Stimulated activated CD8-positive, alpha-beta memory T cell treated with anti-CD3 and anti-CD28 coated beads, Interleukin-12 subunit alpha, Interleukin-12 subunit beta, amount 100 ng/mL, for 24 hours (primary cell): ENCODE measurements around the gene WDR27.
A peak's percentile ranks its signal among the peaks of the same experiment; 100 is the strongest.

Experiments
- DNase-seq: peaks from one replicate; pipeline ENCODE4 v3.0.0-alpha.2; 2020; ENCODE audit errors: extremely low read depth

WDR27 gene

DNA sequence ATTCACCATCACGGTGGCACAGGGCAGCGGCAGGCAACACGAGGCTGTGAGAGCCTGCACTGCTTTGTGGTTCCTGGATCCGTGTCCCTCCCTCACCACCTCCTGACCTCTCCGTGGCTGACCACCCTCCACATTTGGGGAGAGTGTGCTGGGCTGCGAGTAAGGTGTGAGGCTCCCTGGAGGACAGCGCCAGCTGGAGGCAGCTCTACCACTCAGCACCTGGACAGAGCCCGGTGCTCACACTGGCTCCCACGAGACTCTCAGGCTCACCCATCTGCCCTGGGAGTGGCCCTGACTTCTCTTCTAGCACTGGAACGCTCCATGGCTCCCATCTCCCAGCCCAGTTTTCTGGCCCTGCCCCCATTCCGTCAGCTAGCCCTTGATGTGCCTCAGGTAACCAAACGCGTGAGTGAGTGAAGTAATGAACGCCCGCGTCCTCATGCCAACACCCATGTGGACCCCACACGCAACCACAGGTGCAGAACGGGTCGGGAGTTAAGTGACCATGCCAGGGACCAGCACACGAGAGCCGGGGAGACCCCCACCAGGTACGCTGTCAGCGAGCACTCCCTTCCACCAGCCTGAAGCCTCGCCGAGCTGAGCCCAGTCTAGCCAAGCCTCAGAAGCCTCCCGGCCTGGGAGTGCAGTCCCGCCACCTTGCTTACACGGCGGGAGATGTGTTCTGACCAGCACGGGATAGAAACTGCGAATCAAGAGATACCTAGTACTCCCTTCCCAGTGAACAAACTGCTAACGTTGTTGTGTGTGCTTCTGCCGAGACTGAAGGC, 137.2 kb downstream of the WDR27 start:
- no peak for DNase-seq

DNA sequence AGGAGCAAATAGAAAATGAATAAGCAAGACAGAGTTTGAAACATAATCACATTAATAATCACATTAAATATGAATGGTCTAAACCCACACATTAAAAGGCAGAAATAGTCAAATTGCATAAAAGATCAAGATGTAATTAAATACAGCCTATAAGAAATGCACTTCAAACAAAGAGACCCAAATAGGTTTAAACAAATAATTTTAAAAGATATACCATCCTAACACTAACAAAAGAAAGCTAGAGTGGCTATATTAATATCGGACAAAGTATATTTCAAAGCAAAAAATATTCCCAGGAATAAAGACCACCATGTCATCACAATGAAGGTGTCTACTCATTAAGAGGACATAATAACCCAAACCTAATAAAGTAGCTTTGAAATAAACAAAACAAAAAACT, 140.2 kb downstream of the WDR27 start:
- no peak for DNase-seq

GRCh38 chr6:169559592-169559991, 142.2 kb downstream of the WDR27 start:
- DNase-seq = no peak

- DNase-seq = no peak
Measured at GRCh38 chr6:169558774-169559441, 142.9 kb downstream of the WDR27 start.

DNA sequence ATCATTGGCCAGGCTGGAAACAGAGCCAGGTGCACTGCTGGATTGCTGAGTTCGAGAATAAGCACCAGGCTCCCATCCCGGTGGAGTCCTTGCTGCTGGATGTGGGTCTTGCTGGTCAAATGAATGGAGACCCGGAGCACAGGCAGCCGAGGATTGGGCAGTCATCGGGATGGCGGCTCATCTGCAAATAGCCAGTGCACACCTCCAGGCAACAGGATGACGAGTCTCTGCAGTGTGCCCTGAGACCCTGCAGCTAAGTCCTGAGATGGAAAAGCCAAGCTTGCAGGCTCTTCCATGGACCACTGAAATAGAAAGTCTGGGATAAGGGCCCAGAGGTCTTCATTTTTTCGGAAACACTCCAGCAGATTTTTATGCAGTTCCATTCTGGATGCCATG, 143.5 kb downstream of the WDR27 start:
- DNase-seq = no peak

GRCh38 chr6:169557887-169558286, 143.9 kb downstream of the WDR27 start:
- DNase-seq = no peak

GRCh38 chr6:169556758-169557548, 144.9 kb downstream of the WDR27 start:
- peak; percentile 10 for DNase-seq

DNA sequence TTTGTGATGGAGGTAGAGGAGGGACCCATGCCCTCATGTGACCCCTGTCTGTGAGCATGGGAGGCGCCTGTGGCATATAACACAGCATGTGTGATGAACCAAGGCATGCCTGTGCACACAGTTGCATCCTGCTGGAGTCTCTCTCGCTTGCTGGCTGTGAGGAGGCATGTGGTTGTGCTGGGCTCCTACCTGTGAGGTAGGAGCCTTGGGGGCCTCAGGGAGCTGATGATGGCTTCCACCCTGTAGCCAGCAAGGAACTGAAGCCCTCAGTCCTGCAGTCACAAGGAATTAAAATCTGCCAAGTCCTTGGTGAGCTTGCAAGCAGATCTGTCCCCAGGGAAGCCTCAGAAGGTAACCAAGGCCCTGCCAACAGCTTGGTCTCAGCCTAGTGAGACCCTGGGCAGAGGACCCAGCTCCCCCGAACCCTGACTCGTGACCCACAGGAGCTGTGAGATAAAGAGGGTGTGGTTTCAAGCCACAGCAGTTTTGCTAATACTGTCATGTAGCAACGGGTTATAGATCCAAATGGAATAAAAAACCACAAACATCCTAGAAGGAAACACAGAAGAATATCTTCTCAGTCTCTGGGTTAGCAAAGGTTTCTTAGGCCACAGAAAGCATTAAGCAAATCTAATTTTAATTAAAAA, 145.7 kb downstream of the WDR27 start:
- DNase-seq = no peak

GRCh38 chr6:169545982-169546381, 155.8 kb downstream of the WDR27 start:
- no peak for DNase-seq

GRCh38 chr6:169543704-169544103, 158.1 kb downstream of the WDR27 start:
- DNase-seq = no peak

DNA sequence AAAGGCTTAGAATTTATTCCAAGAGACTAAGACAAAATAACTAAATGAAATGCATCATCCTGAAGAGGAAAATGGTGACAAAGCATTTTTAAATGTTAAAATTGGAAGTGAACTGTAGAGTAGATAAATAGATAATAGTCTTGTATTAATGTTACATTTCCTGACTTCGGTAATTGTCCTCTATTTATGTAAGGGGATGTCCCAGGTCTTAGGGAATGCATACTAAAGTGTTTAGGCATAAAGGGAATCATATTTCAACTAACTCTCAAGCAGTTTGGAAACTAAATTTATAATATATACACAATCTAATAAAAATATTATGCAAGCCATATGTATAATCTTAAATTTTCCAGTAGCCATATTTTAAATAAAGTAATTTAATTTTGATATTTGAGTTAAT, 159.3 kb downstream of the WDR27 start:
- DNase-seq = no peak

GRCh38 chr6:169539176-169539897, 162.5 kb downstream of the WDR27 start:
- DNase-seq = no peak

- DNase-seq = no peak
Measured at GRCh38 chr6:169536446-169537170, 165.2 kb downstream of the WDR27 start.

- no peak for DNase-seq
Measured at GRCh38 chr6:169534039-169534421, 167.8 kb downstream of the WDR27 start.

- no peak for DNase-seq
Measured at GRCh38 chr6:169533301-169534038, 168.4 kb downstream of the WDR27 start.

- no peak for DNase-seq
Measured at GRCh38 chr6:169530752-169531123, 171.1 kb downstream of the WDR27 start.

DNA sequence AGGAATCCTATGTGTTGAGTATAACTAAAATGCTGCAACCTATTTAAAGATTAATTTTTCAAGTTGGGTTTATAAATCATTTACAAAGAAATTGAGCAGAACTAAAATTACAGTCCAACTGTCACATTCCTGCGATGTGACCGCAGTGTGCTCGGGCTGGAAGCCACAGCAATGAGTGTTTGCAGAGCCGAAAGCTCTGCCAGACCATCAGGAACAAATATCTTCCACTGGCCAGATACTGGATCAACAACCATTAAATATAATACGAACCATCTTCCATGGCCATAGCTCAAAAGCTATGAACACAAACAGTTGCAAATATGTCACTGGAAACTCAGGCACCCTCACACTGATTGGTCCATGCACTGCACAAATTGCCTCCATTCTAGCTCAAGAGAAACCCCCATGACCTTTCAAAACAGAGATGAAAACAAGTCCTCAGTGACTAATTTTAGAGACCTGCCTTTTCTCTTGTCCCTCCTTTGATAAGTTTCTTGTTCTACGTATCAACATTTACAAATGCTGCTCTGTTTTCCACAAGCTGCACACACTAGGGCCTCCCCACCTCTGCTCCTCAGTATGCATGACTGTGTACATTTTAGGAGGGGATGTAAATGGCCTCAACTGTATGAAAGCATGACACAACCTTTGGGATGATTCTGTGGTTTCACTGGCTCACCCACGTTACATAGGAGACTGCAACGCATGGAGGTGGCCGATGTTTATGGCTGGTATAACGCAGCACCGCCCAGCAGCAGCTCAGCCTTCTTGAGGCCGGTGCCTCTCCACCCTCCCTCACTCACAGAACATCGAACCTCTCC, 171.7 kb downstream of the WDR27 start:
- DNase-seq = no peak

GRCh38 chr6:169528755-169529154, 173.1 kb downstream of the WDR27 start:
- DNase-seq = no peak

- DNase-seq = no peak
Measured at GRCh38 chr6:169527306-169527705, 174.5 kb downstream of the WDR27 start.
